Measurements from ENCODE around the gene HMSD. TPM values are rescaled to one million over a fixed set of nuclear protein-coding genes. Genes with fewer than 3 reads are reported as not detected.

Gene HMSD
- polyA plus RNA-seq, 3 donors = not detected

DNA sequence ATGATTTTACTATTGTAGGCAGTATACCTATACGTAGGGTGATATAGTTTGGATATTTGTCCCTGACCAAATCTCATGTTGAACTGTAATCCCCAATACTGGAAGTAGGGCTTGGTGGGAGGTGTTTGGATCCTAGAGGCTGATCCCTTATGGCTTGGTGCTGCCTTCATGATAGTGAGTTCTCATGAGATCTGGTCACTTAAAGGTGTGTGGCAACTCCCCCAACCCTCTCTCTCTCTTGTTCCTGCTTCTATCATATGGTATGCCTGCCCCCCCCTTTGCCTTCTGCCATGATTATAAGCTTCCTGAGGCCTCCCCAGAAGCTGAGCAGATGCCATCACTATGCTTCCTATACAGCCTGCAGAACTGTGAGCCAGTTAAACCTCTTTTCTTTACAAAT lies 43.0 kb upstream of the HMSD start:
- Mint-ChIP-seq H3K27me3 (ENCODE audit: low read depth in 3 of 3) (peaks cover 0 to 2% (median 0%) of the 10 kb centered on the region in 3 donors), H3K4me3 (no peak overlapping the region), H3K27ac (peak overlapping the region in 4 of 7 donors; percentile 46 to 85 (median 70)), H3K36me3 (peaks cover 24 to 35% of the 10 kb centered on the region in 2 donors), H3K9me3 (peaks cover 0 to 6% (median 3%) of the 10 kb centered on the region in 7 donors), H3K4me1 (peaks cover 70% of the 10 kb centered on the region)
- DNase-seq = peak in 1 of 3 donors; percentile 65
- H3K36me3 ChIP-seq (replicated peaks in 1 of 2; ENCODE audit: control insufficient read depth in 1 of 2, insufficient read depth in 2 of 2, low read length in 2 of 2) = peaks cover 21 to 34% of the 10 kb centered on the region in 2 donors
- peaks cover 60% of the 10 kb centered on the region for H3K79me2 ChIP-seq (ENCODE audit: insufficient read depth, low read length)
- intact Hi-C loops (cut with micrococcal nuclease) = no loop called here
- peak overlapping the region in 1 of 2 donors; percentile 80 for H3K27ac ChIP-seq (ENCODE audit: low read depth in 1 of 2, low read length in 2 of 2)
- H3K4me3 ChIP-seq (replicated peaks in 1 of 3; ENCODE audit: low read depth in 2 of 3, low read length in 3 of 3) = no peak overlapping the region
- H2AFZ ChIP-seq (ENCODE audit: insufficient read depth, low read depth, low read length, poor library complexity, severe bottlenecking) = no peak overlapping the region
- no peaks in the 10 kb centered on the region for H3K27me3 ChIP-seq (ENCODE audit: control insufficient read depth in 2 of 2, insufficient read depth in 2 of 2, low read length in 2 of 2)
- H3K9ac ChIP-seq (ENCODE audit: insufficient read depth, low read length, poor library complexity, severe bottlenecking) = no peak overlapping the region
- H3K4me1 ChIP-seq (ENCODE audit: control insufficient read depth in 1 of 2, insufficient read depth in 2 of 2, low read length in 2 of 2) = peaks cover 36 to 57% of the 10 kb centered on the region in 2 donors
- WGBS (ENCODE audit: insufficient coverage) = no CpG with 5 or more reads among the region's 1 CpG
- no peak overlapping the region for H3K4me2 ChIP-seq (replicated peaks; ENCODE audit: extremely low read depth, low read length, poor library complexity, severe bottlenecking)
- TF ChIP-seq CTCF (IDR thresholded peaks at IDR 0.05) = no peak
- H3K9me3 ChIP-seq (replicated peaks in 1 of 2; ENCODE audit: control insufficient read depth in 1 of 2, insufficient read depth in 1 of 2, low read length in 2 of 2) = peaks cover 0 to 2% of the 10 kb centered on the region in 2 donors
- no peaks in the 10 kb centered on the region for H4K20me1 ChIP-seq (ENCODE audit: insufficient read depth, low read length)

DNA sequence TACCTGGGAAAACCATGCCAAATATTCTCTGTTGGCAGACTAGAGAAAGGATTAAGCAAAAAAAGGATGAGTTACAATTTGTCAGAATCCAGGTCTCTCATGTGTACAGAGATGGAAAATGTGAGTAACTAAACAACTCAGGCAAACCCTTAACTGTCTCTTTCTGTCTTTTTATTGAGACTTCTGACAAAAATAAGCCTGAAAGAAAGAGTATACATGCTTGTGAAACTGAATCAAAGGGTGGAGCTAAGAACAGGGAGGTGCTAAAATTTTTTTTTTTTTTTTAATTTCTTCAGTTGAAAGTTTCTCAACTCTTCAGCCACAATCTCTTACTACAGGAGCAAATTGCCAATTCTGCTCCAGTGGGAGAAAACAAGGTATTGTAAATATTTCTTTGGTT lies 41.4 kb upstream of the HMSD start, which contains the start of gene SERPINB10:
TSS of gene SERPINB10 (plus strand) at position 295 of the 400 bp plus-strand sequence. CDS start 7,553 bp downstream, outside the sequence.
- peak in 1 of 3 donors; percentile 45 for DNase-seq
- H3K27ac Mint-ChIP-seq = peak within 1 kb of the TSS; percentile 72 to 91 (median 87)
- peak within 1 kb of the TSS; percentile 39 to 80 for H3K27ac ChIP-seq (ENCODE audit: low read depth in 1 of 2, low read length in 2 of 2)
- peak within 1 kb of the TSS; percentile 38 for H3K4me2 ChIP-seq (replicated peaks; ENCODE audit: extremely low read depth, low read length, poor library complexity, severe bottlenecking)
- H3K4me1 ChIP-seq (ENCODE audit: control insufficient read depth in 1 of 2, insufficient read depth in 2 of 2, low read length in 2 of 2) = peaks cover 40 to 71% of the 10 kb centered on the region in 2 donors
- intact Hi-C loops (cut with micrococcal nuclease) = no loop called here
- peaks cover 0 to 6% (median 3%) of the 10 kb centered on the region in 7 donors for H3K9me3 Mint-ChIP-seq
- H4K20me1 ChIP-seq (ENCODE audit: insufficient read depth, low read length) = no peaks in the 10 kb centered on the region
- peaks cover 14 to 18% of the 10 kb centered on the region in 2 donors for H3K36me3 ChIP-seq (replicated peaks in 1 of 2; ENCODE audit: control insufficient read depth in 1 of 2, insufficient read depth in 2 of 2, low read length in 2 of 2)
- H3K36me3 Mint-ChIP-seq = peaks cover 14 to 22% of the 10 kb centered on the region in 2 donors
- peak within 1 kb of the TSS in 1 of 3 experiments; percentile 48 for H3K4me3 ChIP-seq (replicated peaks in 1 of 3; ENCODE audit: low read depth in 2 of 3, low read length in 3 of 3)
- peaks cover 84% of the 10 kb centered on the region for H3K4me1 Mint-ChIP-seq
- H3K4me3 Mint-ChIP-seq = peak within 1 kb of the TSS in 1 of 2 donors; percentile 73
- H3K9ac ChIP-seq (ENCODE audit: insufficient read depth, low read length, poor library complexity, severe bottlenecking) = peak within 1 kb of the TSS; percentile 21
- H2AFZ ChIP-seq (ENCODE audit: insufficient read depth, low read depth, low read length, poor library complexity, severe bottlenecking) = peak within 1 kb of the TSS; percentile 55
- peaks cover 0 to 2% of the 10 kb centered on the region in 2 donors for H3K9me3 ChIP-seq (replicated peaks in 1 of 2; ENCODE audit: control insufficient read depth in 1 of 2, insufficient read depth in 1 of 2, low read length in 2 of 2)
- no peak for TF ChIP-seq CTCF (IDR thresholded peaks at IDR 0.05)
- H3K79me2 ChIP-seq (ENCODE audit: insufficient read depth, low read length) = peaks cover 60% of the 10 kb centered on the region
- H3K27me3 ChIP-seq (ENCODE audit: control insufficient read depth in 2 of 2, insufficient read depth in 2 of 2, low read length in 2 of 2) = no peaks in the 10 kb centered on the region
- H3K27me3 Mint-ChIP-seq (ENCODE audit: low read depth in 3 of 3) = peaks cover 0 to 2% (median 0%) of the 10 kb centered on the region in 3 donors
